NB4 (cell line): ENCODE data around the gene PPFIA2.

Experiments used
- MAX ChIP-seq: IDR thresholded peaks from 2 replicates; pipeline ENCODE4 v1.6.1; 2011; ENCODE audit warnings: low read depth, low read length
- POLR2A ChIP-seq: IDR thresholded peaks from 2 replicates; pipeline ENCODE4 v1.6.1; 2011; ENCODE audit warnings: mild to moderate bottlenecking; ENCODE audit not compliant: insufficient read length; ENCODE audit errors: extremely low read depth
- TF ChIP-seq, protein P1 (sequence below): IDR thresholded peaks from one replicate; pipeline ENCODE4 v1.5.1; 2012; ENCODE audit warnings: low read depth, low read length

- TF ChIP-seq, protein P1, sequence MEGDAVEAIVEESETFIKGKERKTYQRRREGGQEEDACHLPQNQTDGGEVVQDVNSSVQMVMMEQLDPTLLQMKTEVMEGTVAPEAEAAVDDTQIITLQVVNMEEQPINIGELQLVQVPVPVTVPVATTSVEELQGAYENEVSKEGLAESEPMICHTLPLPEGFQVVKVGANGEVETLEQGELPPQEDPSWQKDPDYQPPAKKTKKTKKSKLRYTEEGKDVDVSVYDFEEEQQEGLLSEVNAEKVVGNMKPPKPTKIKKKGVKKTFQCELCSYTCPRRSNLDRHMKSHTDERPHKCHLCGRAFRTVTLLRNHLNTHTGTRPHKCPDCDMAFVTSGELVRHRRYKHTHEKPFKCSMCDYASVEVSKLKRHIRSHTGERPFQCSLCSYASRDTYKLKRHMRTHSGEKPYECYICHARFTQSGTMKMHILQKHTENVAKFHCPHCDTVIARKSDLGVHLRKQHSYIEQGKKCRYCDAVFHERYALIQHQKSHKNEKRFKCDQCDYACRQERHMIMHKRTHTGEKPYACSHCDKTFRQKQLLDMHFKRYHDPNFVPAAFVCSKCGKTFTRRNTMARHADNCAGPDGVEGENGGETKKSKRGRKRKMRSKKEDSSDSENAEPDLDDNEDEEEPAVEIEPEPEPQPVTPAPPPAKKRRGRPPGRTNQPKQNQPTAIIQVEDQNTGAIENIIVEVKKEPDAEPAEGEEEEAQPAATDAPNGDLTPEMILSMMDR, result no peak
- TF ChIP-seq POLR2A (no peak), MAX (no peak)
Measured at GRCh38 chr12:81533054-81533453, 226.1 kb downstream of the PPFIA2 start.
